Right ventricle myocardium superior (tissue), 1 donor: ENCODE results near the gene LGALS4. TPM values are rescaled to one million over a fixed set of nuclear protein-coding genes. Genes with fewer than 3 reads are reported as not detected.
"Not testable (repeated sequence)": the region's sequence is repeated elsewhere in the genome, so short reads cannot be mapped to it uniquely, and the experiment has no call there.

Experiments
- ATAC-seq: fragments of 200-7000 bp; cut with Tn5 transposase; one replicate; pipeline ENCODE4 v1.9.1; 2020; ENCODE audit warnings: mild to moderate bottlenecking; ENCODE audit not compliant: poor library complexity
- DNase-seq: peaks from one replicate; pipeline ENCODE4 v3.0.0-alpha.2; 2020
- intact Hi-C: fragments of 100-400 bp; cut with DNase I; formaldehyde crosslinking; loops from one replicate; pipeline ENCODE4 v1.11.2; 2022
- long read RNA-seq: library from polyadenylated mRNA; unstranded; transcript quantifications from one replicate; pipeline ENCODE4 v2.0.0, GENCODE V29; 2021
- total RNA-seq: library from RNA; stranded (reverse); fragmentation: NEBNext Ultra II Directional; extraction: Animal tissue kit (Norgen Biotek cat#: 25700); gene quantifications from one replicate; pipeline ENCODE4 v1.2.1, GENCODE V29; 2021
- donor health status: DM: no; HTN: yes; CAD: no; lungs with severe emphysema.

LGALS4 gene, protein sequence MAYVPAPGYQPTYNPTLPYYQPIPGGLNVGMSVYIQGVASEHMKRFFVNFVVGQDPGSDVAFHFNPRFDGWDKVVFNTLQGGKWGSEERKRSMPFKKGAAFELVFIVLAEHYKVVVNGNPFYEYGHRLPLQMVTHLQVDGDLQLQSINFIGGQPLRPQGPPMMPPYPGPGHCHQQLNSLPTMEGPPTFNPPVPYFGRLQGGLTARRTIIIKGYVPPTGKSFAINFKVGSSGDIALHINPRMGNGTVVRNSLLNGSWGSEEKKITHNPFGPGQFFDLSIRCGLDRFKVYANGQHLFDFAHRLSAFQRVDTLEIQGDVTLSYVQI
- 0.86 TPM for total RNA-seq
- long read RNA-seq: 0 reads

DNA sequence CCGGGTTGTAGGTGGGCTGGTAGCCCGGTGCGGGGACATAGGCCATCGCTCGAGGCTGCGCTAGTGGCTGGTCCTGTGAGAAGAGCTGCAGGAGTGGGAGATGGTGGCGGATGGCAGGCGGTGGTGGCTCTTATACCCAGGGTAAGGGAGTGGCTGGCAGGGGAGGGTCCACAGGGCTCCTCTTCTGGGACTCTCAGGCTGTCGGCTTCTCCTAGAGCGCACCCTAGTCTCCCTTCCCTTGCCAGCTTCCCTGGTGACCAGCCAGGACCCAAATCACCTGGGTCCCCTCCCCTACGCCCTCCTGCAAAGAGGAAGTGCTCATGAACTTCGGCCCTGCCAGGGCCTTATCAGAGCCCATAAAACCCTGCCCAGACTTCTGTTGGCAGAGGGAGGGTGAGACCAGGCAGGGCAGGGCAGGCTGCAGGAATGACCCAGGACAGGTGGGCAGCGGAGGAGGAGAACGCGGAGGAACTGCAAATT, at the start of gene LGALS4:
Gene LGALS4, minus strand, starts transcription at position 105 of the 480 bp plus-strand sequence. Its CDS starts 59 bp downstream, at position 46.
- DNase-seq (no peak), ATAC-seq (peak; percentile 56)

DNA sequence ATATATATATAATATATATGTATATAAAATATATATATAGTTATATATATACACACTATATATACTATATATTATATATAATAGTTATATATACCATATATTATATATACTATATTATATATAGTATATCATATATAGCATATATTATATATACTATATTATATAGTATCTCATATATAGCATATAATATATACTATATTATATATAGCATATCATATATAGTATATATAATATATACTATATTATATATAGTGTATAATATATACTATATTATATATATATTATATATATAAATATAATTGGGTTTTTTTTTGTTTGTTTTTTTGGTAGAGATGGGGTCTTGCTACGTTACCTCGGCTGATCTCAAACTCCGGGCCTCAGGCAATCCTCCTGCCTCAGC, 48.6 kb upstream of the LGALS4 start:
- ATAC-seq (no peak), DNase-seq (no peak)
- intact Hi-C loops: no loop called here

More for the DNA sequence above, at the start of gene LGALS4:
- intact Hi-C loops: no loop called here

DNA sequence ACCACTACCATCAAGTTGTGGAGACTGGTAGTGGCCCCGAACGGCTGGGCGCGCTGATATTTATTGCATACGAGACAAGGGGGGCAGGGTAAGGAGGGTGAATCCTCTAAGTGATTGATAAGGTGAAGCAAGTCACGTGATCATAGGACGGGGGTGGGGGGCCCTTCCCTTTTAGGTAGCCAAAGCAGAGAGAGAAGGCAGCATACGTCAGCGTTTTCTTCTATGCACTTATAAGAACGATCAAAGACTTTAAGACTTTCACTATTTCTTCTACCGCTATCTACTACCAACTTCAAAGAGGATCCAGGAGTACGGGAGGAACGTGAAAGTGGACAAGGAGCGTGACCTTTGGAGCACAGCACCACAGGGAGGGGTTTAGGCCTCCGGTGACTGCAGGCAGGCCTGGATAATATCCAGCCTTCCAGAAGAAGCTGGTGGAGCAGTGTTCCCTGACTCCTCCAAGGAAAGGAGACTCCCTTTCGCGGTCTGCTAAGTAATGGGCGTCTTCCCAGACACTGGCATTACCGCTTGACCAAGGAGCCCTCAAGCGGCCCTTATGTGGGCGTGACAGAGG, 47.0 kb upstream of the LGALS4 start:
- intact Hi-C loops, DNase-seq, ATAC-seq: not testable (repeated sequence)

DNA sequence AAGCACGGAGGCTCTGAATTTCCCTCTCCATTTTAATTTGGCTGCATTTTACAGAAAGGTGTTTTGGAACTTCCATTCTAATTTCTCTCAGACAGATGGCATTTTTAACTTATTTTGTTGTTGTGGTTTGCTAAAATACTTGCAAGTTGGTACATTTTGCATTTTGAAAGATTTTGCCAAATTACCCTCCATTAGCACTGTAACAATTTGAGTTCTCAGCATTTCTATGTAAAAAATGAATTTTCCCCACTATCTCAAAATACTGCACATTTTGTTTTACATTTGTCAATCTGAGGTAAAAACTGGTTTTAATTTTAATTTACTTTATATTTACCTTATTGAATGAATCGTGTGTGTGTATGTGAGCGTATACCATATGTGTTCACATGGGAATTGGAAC, 44.1 kb upstream of the LGALS4 start:
- intact Hi-C loops: no loop called here
- no peak for DNase-seq
- ATAC-seq: no peak

DNA sequence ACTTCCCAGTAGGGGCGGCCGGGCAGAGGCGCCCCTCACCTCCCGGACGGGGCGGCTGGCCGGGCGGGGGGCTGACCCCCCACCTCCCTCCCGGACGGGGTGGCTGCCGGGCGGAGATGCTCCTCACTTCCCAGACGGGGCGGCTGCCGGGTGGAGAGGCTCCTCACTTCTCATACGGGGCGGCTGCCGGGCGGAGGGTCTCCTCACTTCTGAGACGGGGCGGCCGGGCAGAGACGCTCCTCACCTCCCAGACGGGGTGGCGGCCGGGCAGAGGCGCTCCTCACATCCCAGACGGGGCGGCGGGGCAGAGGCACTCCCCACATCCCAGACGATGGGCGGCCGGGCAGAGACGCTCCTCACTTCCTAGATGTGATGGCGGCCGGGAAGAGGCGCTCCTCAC, 43.0 kb upstream of the LGALS4 start:
- intact Hi-C loops: not testable (repeated sequence)

DNA sequence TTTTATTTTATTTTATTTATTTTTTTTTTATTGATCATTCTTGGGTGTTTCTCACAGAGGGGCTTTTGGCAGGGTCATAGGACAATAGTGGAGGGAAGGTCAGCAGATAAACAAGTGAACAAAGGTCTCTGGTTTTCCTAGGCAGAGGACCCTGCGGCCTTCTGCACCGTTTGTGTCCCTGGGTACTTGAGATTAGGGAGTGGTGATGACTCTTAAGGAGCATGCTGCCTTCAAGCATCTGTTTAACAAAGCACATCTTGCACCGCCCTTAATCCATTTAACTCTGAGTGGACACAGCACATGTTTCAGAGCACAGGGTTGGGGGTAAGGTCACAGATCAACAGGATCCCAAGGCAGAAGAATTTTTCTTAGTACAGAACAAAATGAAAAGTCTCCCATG, 42.2 kb upstream of the LGALS4 start:
- ATAC-seq, DNase-seq, intact Hi-C loops: not testable (repeated sequence)

More for the DNA sequence above, 43.0 kb upstream of the LGALS4 start:
- ATAC-seq, DNase-seq: not testable (repeated sequence)

DNA sequence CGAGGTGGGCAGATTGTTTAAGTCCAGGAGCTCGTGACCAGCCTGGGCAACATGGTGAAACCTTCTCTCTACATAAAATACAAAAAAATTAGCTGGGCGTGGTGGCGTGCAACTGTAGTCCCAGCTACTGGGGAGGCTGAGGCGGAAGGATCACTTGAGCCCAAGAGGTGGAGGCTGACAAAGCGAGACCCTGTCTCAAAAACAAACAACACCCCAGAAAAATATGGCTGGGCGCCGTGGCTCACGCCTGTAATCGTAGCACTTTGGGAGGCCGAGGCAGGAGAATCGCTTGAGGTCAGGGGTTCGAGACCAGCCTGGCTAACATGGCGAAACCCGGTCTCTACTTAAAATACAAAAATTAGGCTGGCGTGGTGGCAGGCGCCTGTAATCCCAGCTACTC, 40.5 kb upstream of the LGALS4 start:
- intact Hi-C loops: no loop called here

DNA sequence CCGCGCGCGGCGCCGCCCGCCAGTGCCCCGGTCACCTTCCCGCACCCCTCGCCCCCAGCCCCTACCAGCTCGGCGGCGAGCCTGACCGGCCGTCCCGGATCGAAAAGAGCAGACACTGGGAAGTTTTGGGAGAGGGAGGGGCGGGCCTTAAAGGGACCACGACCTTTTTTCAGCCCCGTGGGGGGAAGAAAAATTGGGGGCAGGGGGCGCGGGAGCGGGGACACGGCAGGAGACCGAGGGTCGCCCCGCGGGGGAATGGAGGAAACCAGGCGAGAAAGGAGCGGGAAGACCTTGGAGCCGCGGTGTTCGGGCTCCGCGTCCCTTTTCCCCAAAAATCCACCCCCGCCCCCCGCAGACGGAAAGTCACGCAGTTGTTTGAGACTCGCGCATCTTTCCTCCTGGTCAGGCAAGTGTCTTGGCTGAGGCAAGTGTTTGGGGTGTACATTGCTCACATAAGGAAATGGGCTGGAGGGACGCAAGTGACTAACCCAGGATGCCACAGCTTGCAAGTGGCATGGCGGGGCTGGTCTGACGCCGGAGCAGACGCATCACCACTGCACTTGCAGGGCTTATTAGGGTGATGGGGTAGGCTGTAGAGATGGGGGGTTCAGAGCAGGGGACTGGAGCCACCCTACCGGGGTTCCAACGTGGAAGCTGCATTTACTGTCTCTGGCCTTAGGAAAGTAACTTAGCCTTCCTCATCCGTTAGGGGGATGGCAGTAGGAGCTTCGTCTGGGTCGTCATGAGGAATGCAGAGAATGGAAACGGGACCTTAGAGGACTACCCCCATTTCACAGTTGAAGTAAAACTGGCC, 39.7 kb upstream of the LGALS4 start:
- intact Hi-C loops: no loop called here
- ATAC-seq: no peak

More for the DNA sequence above, 40.5 kb upstream of the LGALS4 start:
- DNase-seq (no peak), ATAC-seq (no peak)

DNA sequence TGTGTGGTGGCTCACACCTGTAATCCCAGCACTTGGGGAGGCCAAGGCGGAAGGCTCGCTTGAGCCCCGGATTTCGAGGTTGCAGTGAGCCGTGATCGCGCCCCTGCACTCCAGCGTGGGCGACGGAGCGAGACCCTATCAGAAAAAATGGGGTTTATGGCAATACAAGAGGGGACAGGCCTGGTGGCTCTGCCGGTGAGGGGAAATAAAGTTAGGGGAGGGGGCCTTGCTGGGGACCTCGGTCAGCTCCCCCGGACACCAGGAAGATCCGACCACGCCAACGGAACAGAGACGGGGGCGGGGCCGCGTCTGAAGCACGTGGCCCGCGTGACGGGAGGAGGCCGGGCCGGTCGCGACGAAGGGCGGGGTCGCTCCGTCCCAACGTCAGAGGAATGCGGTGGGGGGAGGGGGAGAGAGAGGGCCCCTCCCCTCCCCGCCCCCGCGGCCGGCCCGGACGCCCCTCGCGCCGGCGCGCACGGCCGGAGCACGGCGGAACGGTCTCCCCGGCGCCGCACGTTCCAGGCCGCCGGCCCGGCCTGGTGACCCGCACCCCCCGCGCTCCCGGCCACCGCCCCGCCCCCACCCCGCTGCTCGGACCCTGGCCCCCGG, 39.0 kb upstream of the LGALS4 start:
- ATAC-seq: peak; percentile 66
- intact Hi-C loops: no loop called here
- peak; percentile 96 for DNase-seq

More for the DNA sequence above, 39.7 kb upstream of the LGALS4 start:
- DNase-seq: peak; percentile 73

DNA sequence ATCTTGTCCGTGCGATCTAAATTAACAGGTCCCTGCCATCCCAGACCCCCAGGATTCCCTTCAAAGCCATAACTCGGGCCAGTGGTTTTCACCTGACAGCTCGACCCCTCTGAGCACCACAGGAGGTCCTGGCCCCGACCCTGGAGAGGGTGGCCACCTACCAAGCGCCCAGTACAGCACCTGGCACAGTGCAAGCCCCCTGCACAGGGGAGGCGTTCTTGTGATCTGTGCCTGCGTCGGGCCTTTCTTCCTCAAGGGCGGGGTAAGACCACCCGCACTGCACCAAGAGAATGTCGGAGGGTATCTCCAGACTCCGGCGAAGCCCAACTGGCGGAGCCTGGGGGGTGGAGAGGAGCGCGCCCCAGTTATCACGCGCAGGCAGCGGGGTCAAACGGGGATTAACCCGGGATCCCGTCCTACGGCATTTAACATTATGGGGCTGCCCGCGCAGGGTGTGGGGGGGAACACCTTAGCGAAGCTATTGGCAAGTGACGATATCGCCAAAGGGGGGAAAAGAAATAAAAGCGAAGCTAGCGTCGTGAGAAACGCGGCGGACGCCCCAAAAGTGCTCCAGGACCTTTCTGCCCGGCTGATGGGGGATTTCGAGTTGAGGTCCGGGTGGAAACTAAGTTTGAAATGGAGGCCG, 38.4 kb upstream of the LGALS4 start:
- DNase-seq (peak; percentile 57), ATAC-seq (no peak)
- intact Hi-C loops: no loop called here

DNA sequence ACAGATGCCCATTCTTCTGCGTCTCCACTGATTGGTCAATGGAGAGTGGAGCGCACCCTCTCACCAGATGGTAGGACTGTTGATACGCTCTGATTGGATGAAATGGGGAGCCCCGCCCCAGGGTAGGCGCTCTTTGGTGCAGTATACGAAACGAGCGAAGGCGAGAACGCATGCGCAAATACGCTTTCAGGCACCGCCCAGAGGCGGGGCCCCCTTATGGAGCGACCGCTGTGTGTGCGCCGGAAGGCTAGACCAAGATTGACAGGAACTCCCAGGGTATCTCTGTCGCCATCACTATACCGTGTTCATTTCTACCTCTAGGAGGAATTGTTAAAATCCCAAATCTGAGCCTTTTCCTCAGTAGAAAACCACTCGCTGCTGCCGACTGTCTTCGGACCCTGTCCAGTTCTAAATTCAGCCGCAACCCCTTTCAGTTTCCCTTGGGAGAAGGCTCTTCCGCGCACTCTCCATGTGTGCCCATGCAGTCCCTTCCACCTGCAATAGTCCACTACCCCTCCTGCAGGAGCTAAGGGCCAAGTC, 37.8 kb upstream of the LGALS4 start:
- peak; percentile 99 for DNase-seq
- ATAC-seq: peak; percentile 80
- intact Hi-C loops: no loop called here

DNA sequence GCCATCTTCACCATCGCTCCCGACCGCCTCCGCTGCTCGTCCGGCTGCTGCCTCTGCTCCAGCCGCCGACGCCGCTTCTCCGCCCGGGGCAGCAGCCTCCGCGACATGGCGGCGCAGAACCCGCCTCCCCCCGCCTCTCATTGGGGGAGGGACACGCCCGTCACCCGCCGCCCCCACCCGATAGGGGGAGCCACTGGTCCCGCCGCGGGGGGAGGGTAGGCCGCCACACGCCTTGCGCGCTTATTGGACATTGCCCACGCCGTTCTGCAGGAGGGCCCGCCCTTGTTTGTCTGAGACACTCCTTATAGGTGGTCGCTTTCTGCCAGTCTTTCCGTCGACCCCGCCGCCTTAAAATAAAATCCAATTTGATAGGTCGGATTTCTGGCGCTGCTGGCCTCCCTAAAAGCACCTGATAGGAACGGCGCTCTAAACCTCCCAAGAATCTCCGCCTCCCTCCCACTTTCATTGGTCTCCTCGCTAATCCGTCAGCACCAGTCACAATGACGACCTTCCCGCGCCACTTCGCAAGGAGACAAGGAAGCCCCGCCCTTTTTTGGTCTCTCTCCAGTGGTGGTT, 37.2 kb upstream of the LGALS4 start, which contains the start of gene HNRNPL:
Gene HNRNPL, minus strand, starts transcription at position 127 of the 576 bp plus-strand sequence. Its CDS starts 20 bp downstream, at position 107.
- peak; percentile 73 for ATAC-seq
- intact Hi-C loops: loop anchor here (10.0 kb wide), 1 partner anchor 215 kb away; no protein-coding TSS in a partner anchor
- DNase-seq: peak; percentile 99

DNA sequence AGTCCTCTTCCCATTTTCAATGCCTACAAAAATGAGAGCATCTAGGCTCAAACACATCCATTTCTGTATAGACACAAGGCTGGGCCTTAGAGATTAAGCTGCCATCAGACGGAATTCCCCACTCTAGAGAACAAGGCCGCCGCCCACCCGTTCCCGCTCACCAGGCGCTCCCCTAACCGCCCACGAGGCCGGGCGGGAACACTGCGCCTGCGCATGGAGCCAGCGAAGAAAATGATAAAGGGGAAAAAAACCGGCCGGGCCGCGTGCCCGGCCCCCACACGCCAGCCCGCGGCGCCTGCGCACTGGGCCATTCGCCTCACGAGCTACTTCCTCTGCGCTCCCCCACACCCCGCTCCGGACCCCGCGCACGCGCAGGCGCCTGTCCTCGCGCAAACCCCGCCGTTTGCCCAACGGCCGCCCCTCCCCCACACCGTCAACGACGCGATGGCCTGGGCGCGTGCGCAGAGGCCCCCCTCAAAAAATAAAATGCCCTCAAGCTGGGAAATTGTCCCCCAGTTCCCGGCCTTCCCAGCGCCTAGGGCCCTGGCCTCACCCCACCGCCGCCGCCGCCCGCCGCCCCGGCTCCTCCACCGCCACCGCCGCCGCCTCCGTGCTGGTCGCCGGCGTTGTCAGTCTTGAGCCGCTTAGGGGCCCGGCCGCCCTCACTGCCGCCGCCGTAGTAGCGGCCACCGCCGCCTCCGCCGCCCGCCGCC, 36.6 kb upstream of the LGALS4 start:
- ATAC-seq (peak; percentile 69), DNase-seq (peak; percentile 98)
- intact Hi-C loops: loop anchor here (10.0 kb wide), 1 partner anchor 215 kb away; no protein-coding TSS in a partner anchor

DNA sequence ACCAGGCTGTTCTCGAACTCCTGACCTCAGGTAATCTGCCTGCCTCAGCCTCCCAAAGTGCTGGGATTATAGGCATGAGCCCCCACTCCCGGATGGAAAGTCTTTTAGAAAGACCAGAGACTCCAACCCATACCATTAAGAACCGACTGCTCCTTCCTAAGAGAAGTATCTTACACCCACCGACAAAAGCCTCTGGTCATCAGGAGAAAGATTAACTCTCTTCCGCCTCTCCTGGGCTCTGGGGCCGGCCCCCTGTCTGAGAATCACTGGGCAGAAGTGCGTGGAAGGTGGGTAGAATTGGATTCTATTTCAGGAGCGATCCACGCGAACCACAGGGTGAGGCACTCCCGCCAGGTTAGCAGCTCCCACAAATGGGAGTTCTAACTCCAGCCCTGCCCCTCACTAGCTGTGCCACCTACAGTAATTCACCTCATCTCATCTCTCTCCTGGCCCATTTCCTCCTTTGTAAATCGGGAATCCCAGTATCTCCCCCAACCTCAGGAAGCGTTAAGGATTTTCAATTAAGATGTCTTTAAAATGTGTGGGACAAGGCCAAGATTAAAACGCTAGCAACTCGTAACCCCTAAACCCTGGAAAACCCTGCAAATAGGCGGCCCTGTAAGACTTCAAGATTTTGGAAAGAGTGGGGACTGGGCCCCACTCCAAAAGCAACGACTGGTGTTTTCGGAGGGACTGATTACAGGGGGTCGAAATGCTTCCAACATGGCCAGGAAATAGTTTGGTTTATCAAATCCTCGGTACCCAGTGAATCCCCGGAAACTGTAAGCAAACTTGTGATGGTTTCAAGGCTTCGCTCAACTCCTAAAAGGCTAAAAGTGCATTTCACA, 35.8 kb upstream of the LGALS4 start:
- DNase-seq: peak; percentile 4
- intact Hi-C loops: loop anchor here (10.0 kb wide), 1 partner anchor 214 kb away; no protein-coding TSS in a partner anchor
- ATAC-seq: no peak

DNA sequence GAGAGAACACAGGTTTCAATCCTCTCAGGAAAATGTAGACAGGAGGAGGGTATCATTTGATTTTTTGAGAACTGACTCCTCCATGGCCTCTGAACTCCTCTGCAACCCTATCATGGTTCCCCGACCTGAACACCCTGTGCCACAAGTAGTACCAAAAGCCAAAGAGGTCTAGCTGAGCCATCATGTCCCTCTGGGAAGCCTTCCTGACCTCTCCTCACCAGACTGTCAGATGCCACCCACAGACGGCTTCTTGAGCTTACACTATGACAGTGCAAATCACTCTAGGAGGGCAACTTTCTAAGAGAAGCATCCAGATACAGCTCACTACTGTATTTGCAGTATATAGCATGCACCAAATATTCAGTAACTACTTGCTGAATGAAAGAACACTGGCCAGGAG, 33.4 kb upstream of the LGALS4 start:
- DNase-seq (no peak), ATAC-seq (no peak)
- intact Hi-C loops: loop anchor here (10.0 kb wide), 1 partner anchor 211 kb away; no protein-coding TSS in a partner anchor
